GM23338 (cell line): ENCODE results near the gene ARHGAP42. TPM values are rescaled to one million over a fixed set of nuclear protein-coding genes. Genes with fewer than 3 reads are reported as not detected.
A peak's percentile ranks its signal among the peaks of the same experiment; 100 is the strongest.

Experiments used
- ATAC-seq: fragments of 200-7000 bp; cut with Tn5 transposase; 3 replicates; pipeline ENCODE4 v1.9.1; 2020
- DNase-seq: peaks from one replicate; pipeline ENCODE4 v3.0.0-alpha.2; 2015; ENCODE audit warnings: low spot score
- H2AFZ ChIP-seq: fragments of 200-600 bp; sonication (generic); 2 replicates; pipeline ENCODE4 v1.8.0; 2016; ENCODE audit warnings: antibody characterized with exemption, mild to moderate bottlenecking, moderate library complexity
- H3F3A ChIP-seq: fragments of 200-600 bp; sonication (generic); replicated peaks from 2 replicates; pipeline ENCODE4 v1.8.0; 2017; ENCODE audit warnings: antibody characterized with exemption, mixed run types, low read depth
- H3K27ac ChIP-seq: fragments of 200-600 bp; sonication (generic); 2 replicates; pipeline ENCODE4 v1.6.1; 2016; ENCODE audit warnings: low read depth
- H3K27me3 ChIP-seq: fragments of 200-600 bp; sonication (generic); 2 replicates; pipeline ENCODE4 v1.8.0; 2016; ENCODE audit warnings: mild to moderate bottlenecking, mixed run types, moderate library complexity; ENCODE audit not compliant: insufficient read depth
- H3K36me3 ChIP-seq: fragments of 200-600 bp; sonication (generic); 2 replicates; pipeline ENCODE4 v1.8.0; 2016; ENCODE audit warnings: mild to moderate bottlenecking; ENCODE audit not compliant: insufficient read depth
- H3K4me1 ChIP-seq: fragments of 200-600 bp; sonication (generic); 2 replicates; pipeline ENCODE4 v1.8.0; 2016; ENCODE audit warnings: mild to moderate bottlenecking, moderate library complexity; ENCODE audit not compliant: insufficient read depth
- H3K4me2 ChIP-seq: fragments of 200-600 bp; sonication (generic); 2 replicates; pipeline ENCODE4 v1.7.1; 2017; ENCODE audit warnings: mixed run types
- H3K4me3 ChIP-seq: fragments of 200-600 bp; sonication (generic); 2 replicates; pipeline ENCODE4 v1.6.1; 2016; ENCODE audit warnings: mixed run types
- H3K79me2 ChIP-seq: fragments of 200-600 bp; sonication (generic); replicated peaks from 2 replicates; pipeline ENCODE4 v1.8.0; 2017; ENCODE audit warnings: mild to moderate bottlenecking; ENCODE audit not compliant: insufficient read depth
- H3K9me2 ChIP-seq: fragments of 200-600 bp; sonication (generic); 2 replicates; pipeline ENCODE4 v1.8.0; 2017; ENCODE audit not compliant: insufficient read depth
- H4K20me1 ChIP-seq: fragments of 200-600 bp; sonication (generic); replicated peaks from 2 replicates; pipeline ENCODE4 v1.8.0; 2017; ENCODE audit warnings: mild to moderate bottlenecking; ENCODE audit not compliant: insufficient read depth
- H3K27ac Mint-ChIP-seq: 2 replicates; pipeline ENCODE4 v1.8.0; 2020; ENCODE audit warnings: inconsistent platforms, mild to moderate bottlenecking, moderate library complexity, mixed read lengths
- H3K27me3 Mint-ChIP-seq: 3 replicates; pipeline ENCODE4 v1.8.0; 2022; ENCODE audit warnings: low read depth, mild to moderate bottlenecking, moderate library complexity, mixed read lengths, inconsistent platforms; ENCODE audit not compliant: insufficient read depth, poor library complexity
- H3K36me3 Mint-ChIP-seq: 3 replicates; pipeline ENCODE4 v1.8.0; 2021; ENCODE audit warnings: low read depth, mild to moderate bottlenecking, inconsistent platforms, moderate library complexity, mixed read lengths
- H3K4me1 Mint-ChIP-seq: 3 replicates; pipeline ENCODE4 v1.8.0; 2020; ENCODE audit warnings: mild to moderate bottlenecking, inconsistent platforms, mixed read lengths
- H3K4me3 Mint-ChIP-seq: 3 replicates; pipeline ENCODE4 v1.8.0; 2021; ENCODE audit warnings: moderate library complexity, mild to moderate bottlenecking, inconsistent platforms, mixed read lengths
- H3K9me3 Mint-ChIP-seq: 3 replicates; pipeline ENCODE4 v1.8.0; 2020; ENCODE audit warnings: moderate library complexity, mild to moderate bottlenecking, inconsistent platforms, mixed read lengths
- CREB1 ChIP-seq: fragments of 250-450 bp; sonication (Bioruptor Pico); IDR thresholded peaks from 2 replicates; pipeline ENCODE4 v1.5.0; 2020; ENCODE audit warnings: low read depth, mild to moderate bottlenecking, moderate library complexity
- CTCF ChIP-seq, 2 experiments: fragments of 200-600 bp in 1 of 2; sonication (generic) in 1 of 2; conservative IDR thresholded peaks; 2 replicates each; pipeline versions ENCODE4 v1.5.1 to v1.6.1; 2016 to 2017; ENCODE audit warnings: antibody characterized with exemption in 2 of 2, low read depth in 2 of 2, mild to moderate bottlenecking in 2 of 2, moderate library complexity in 1 of 2
- ETS1 ChIP-seq: IDR thresholded peaks from 2 replicates; pipeline ENCODE4 v1.6.1; 2016; ENCODE audit warnings: antibody characterized with exemption
- EZH2 ChIP-seq: fragments of 200-600 bp; sonication (generic); IDR thresholded peaks from one replicate; pipeline ENCODE4 v1.8.0; 2017; ENCODE audit warnings: antibody characterized with exemption, mild to moderate bottlenecking, low read depth; ENCODE audit not compliant: unreplicated experiment
- EZH2phosphoT487 ChIP-seq: fragments of 200-600 bp; sonication (generic); IDR thresholded peaks from one replicate; pipeline ENCODE4 v1.8.1; 2018; ENCODE audit warnings: antibody characterized with exemption; ENCODE audit not compliant: unreplicated experiment
- JUNB ChIP-seq: IDR thresholded peaks from one replicate; pipeline ENCODE4 v1.6.1; 2016; ENCODE audit warnings: antibody characterized with exemption; ENCODE audit not compliant: unreplicated experiment
- NANOG ChIP-seq: IDR thresholded peaks from 2 replicates; pipeline ENCODE4 v1.6.1; 2016; ENCODE audit warnings: antibody characterized with exemption, borderline replicate concordance
- POLR2AphosphoS5 ChIP-seq: IDR thresholded peaks from 2 replicates; pipeline ENCODE4 v1.6.1; 2016; ENCODE audit warnings: antibody characterized with exemption, low read depth
- REST ChIP-seq: IDR thresholded peaks from one replicate; pipeline ENCODE4 v1.6.1; 2018; ENCODE audit warnings: antibody characterized with exemption; ENCODE audit not compliant: unreplicated experiment
- STAT1 ChIP-seq: IDR thresholded peaks from one replicate; pipeline ENCODE4 v1.6.1; 2016; ENCODE audit warnings: antibody characterized with exemption; ENCODE audit not compliant: unreplicated experiment
- ZNF114 ChIP-seq: fragments of 250-450 bp; sonication (Bioruptor Pico); IDR thresholded peaks from 2 replicates; pipeline ENCODE4 v1.5.0; 2020; ENCODE audit warnings: mild to moderate bottlenecking, moderate library complexity
- ZNF331 ChIP-seq: fragments of 250-450 bp; sonication (Bioruptor Pico); IDR thresholded peaks from 2 replicates; pipeline ENCODE4 v1.5.0; 2020; ENCODE audit warnings: low read depth, mild to moderate bottlenecking, moderate library complexity
- ZNF462 ChIP-seq: fragments of 250-450 bp; sonication (Bioruptor Pico); IDR thresholded peaks from 2 replicates; pipeline ENCODE4 v1.5.0; 2020; ENCODE audit warnings: mild to moderate bottlenecking, moderate library complexity
- polyA plus RNA-seq: library from polyadenylated mRNA; unstranded; fragments of >200 nt; fragmentation: Nextera tagmentation; extraction: Ambion mirVana; gene quantifications from 2 replicates; pipeline ENCODE4 v1.2.1, GENCODE V29; 2016
- total RNA-seq: library from RNA; depleted of rRNA; stranded (reverse); fragments of >200 nt; shearing (Covaris generic); gene quantifications from 2 replicates; pipeline ENCODE4 v1.2.3, GENCODE V29; 2014

ARHGAP42 gene
- total and polyA plus RNA-seq, 2 experiments from 2014 or later = 23.7 to 35.7 TPM

GRCh38 chr11:100730266-100730665, 43.2 kb downstream of the ARHGAP42 start:
- Mint-ChIP-seq H3K36me3 (no peaks in the 10 kb centered on the region), H3K9me3 (no peaks in the 10 kb centered on the region), H3K4me3 (no peak overlapping the region), H3K27ac (peak overlapping the region; percentile 87; the same call in 1 of the 2 replicates), H3K27me3 (peaks cover 4% of the 10 kb centered on the region), H3K4me1 (peaks cover 54% of the 10 kb centered on the region)
- no peaks in the 10 kb centered on the region for H3K9me2 ChIP-seq
- H3K4me3 ChIP-seq = no peak overlapping the region
- H3F3A ChIP-seq = no peaks in the 10 kb centered on the region
- H3K4me2 ChIP-seq = peak overlapping the region; percentile 22; the same call in 1 of the 2 replicates
- peak overlapping the region; percentile 71 for H3K27ac ChIP-seq
- H3K79me2 ChIP-seq = peaks cover 31% of the 10 kb centered on the region
- no peaks in the 10 kb centered on the region for H3K27me3 ChIP-seq
- H3K4me1 ChIP-seq = peaks cover 38% of the 10 kb centered on the region
- H3K36me3 ChIP-seq = no peaks in the 10 kb centered on the region
- no peaks in the 10 kb centered on the region for H4K20me1 ChIP-seq
- DNase-seq = no peak
- H2AFZ ChIP-seq = no peak overlapping the region
- ATAC-seq = no peak
- TF ChIP-seq EZH2phosphoT487 = no peak
- TF ChIP-seq ZNF331 (CRISPR knock-in tag) = no peak
- no peak for TF ChIP-seq ZNF462
- no peak for TF ChIP-seq ETS1
- no peak for TF ChIP-seq JUNB
- TF ChIP-seq STAT1 = no peak
- TF ChIP-seq NANOG = no peak
- no peak for TF ChIP-seq CTCF (conservative IDR thresholded peaks at IDR 0.05; ENCODE audit: low read depth in 2 of 2)
- TF ChIP-seq REST = no peak
- TF ChIP-seq POLR2AphosphoS5 = no peak
- no peak for TF ChIP-seq ZNF114 (CRISPR knock-in tag)
- no peak for TF ChIP-seq CREB1 (CRISPR knock-in tag)
- TF ChIP-seq EZH2 = no peak
